GM12864 (cell line): ENCODE results near the gene UNKL.

Experiments used
- DNase-seq: peaks from one replicate; pipeline ENCODE4 v3.0.0-alpha.2; 2011; ENCODE audit warnings: low read depth
- H3K4me3 ChIP-seq: 2 replicates; pipeline ENCODE4 v1.5.1; 2011; ENCODE audit warnings: mild to moderate bottlenecking, low read depth, low read length, control low read depth
- TF ChIP-seq, protein P1 (sequence below): IDR thresholded peaks from 2 replicates; pipeline ENCODE4 v1.5.1; 2011; ENCODE audit warnings: low read depth, mild to moderate bottlenecking, moderate library complexity, low read length, control low read depth, inconsistent platforms; ENCODE audit errors: missing control alignments

UNKL gene

DNA sequence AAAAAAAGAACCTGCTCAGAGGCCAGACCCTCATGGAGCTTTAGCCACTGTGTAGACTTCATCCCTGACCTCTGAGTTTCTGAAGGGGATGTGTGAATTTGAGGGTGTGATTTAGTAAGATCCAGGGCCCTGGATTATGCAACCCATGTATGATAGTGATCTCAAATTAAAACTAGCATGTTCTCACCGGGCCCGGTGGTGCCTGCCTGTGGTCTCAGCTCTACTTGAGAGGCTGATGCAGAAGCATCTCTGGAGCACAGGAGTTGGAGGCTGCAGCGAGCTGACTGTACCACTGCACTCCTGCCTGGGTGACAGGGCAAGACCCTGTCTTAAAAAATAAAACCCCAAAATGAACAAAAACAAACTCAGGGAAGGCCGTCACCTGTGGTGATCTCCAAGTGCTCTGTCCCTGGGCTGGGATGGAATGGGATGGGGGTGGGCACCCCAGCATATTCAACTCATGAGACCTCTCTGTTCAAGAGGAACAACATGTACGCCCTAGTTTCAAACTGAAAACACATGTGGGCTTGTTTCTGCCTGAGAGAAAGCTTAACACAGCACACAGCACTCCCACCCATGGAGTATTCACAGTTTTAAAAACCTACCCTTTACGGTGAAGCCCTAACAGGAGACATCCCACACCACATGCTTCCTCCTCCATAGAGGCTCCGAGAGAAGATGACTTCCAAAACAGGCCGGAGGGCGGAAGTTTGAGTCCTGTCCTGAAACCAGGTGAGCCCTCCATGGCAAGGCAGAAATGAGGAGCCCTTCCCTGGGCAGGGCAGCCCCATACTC lies 32.7 kb downstream of the UNKL start:
- no peak overlapping the region for H3K4me3 ChIP-seq
- TF ChIP-seq, protein P1, sequence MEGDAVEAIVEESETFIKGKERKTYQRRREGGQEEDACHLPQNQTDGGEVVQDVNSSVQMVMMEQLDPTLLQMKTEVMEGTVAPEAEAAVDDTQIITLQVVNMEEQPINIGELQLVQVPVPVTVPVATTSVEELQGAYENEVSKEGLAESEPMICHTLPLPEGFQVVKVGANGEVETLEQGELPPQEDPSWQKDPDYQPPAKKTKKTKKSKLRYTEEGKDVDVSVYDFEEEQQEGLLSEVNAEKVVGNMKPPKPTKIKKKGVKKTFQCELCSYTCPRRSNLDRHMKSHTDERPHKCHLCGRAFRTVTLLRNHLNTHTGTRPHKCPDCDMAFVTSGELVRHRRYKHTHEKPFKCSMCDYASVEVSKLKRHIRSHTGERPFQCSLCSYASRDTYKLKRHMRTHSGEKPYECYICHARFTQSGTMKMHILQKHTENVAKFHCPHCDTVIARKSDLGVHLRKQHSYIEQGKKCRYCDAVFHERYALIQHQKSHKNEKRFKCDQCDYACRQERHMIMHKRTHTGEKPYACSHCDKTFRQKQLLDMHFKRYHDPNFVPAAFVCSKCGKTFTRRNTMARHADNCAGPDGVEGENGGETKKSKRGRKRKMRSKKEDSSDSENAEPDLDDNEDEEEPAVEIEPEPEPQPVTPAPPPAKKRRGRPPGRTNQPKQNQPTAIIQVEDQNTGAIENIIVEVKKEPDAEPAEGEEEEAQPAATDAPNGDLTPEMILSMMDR: no peak
- no peak for DNase-seq

DNA sequence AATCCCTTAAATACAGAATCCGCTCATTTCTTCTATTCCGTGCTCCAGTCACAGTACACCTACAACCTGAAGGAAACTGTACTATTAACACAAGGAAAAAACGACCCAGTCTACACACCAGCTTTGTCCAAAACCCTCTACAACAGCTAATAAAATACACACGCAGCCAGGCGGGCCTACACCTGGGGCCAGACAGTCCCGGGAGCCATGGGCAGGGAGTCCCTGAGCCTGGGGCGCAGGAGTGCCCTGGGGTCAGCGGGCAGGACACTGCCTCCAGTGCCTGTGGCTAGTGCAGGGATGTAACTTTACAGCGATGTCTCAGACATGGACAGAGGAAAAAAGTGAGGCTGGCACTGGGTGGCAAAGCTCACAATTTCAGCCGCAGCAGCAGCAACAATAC lies 34.3 kb downstream of the UNKL start:
- no peak for DNase-seq
- TF ChIP-seq, protein P1: no peak
- no peak overlapping the region; the same call in none of the 2 replicates for H3K4me3 ChIP-seq

- peak overlapping the region; percentile 62 for H3K4me3 ChIP-seq
- no peak for DNase-seq
- TF ChIP-seq, protein P1: no peak
These were observed 35.0 kb downstream of the UNKL start for GRCh38 chr16:1379304-1380076.

DNA sequence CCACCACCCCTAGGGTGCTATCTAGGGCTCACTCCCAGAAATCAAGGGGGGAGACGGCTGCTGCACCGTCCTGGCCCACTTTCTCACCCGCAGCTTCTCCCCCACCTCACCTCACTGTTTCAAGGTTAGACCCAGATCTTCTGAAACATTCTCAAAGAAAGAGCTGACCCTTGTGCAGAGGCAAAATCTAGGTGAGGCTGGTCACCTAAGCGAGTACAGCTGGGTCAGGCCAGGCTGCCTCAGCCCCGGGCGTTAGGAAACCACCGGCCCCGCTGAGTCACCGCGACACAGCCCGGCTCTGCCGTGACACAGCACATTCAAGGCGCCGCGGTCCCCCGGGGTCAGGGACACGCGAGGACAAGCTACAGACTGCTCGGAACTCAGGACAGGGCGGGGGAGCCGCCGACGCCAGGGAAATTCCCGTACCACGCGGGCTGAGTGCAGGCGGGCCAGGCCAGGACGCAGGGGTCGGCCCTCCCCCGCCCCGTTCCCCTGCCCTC lies 35.6 kb downstream of the UNKL start:
- no peak for DNase-seq
- H3K4me3 ChIP-seq: peak overlapping the region; percentile 62
- TF ChIP-seq, protein P1: no peak

DNA sequence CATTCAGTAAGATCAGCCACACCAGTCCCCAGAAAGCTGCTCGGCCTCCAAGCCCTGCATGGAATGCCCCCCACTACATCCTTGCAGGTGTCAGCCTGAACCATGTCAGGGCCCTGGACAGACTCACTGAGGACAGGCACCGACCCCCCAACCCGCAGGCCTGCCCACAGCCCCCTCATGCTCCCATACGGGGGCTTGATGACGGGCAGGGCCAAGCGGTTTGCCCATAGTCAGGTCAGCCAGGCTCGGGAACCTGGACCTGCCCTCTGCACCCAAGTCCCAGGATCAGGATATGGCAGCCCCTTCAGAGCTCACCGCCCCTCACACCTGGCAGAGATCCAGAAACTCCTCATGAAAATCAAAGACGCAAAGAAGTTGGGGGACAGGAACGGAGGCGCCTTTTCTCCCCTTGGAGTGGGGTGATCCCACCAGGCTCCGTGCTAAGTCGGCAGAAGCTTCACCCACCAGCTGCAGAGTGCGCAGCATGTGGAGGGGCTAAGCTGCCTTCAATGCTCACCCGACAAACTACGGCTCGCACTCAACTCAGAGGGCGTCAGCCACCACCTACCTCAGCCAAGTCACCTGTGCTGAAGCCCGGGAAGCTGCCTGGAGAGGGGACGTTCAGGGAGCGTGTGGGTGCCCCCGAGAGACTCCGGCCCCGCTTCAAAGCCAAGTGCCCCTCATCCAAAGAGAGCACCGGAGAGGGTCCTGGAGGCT lies 36.3 kb downstream of the UNKL start:
- peak overlapping the region; percentile 62 for H3K4me3 ChIP-seq
- TF ChIP-seq, protein P1: no peak
- no peak for DNase-seq

DNA sequence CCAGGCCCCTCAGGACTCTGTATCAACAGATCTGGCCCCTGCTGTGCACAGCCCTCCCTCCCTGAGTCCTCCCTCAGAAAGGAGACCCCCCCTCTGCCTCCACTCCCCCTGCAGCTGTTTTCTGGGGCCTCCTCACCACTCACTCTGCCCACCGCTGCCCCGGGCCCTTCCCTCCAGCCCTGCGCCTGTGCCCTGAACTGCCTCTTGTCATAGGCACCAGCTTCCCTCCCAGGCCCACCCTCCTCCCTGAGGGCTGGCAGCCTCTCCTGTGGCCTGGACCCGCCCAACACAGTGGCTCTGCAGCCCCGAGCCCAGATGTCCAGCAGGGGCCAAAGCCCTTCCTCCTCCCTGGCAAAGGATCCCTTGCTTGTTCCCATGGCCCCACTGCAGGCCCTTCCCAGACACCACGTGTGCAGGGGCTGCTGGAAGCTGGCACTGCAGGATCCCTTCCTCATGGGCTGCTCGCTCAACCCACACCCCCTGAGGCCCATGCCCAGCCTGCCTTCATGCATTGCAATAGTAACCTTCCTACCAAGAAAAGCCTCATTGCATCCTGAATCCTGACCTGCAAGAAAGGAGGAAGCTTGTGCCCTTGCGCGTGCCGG lies 37.0 kb downstream of the UNKL start:
- no peak for DNase-seq
- no peak overlapping the region; the same call in 1 of the 2 replicates for H3K4me3 ChIP-seq
- TF ChIP-seq, protein P1: no peak
